SK-N-SH (cell line): ENCODE results near the gene NCAPH2. TPM values are rescaled to one million over a fixed set of nuclear protein-coding genes. Genes with fewer than 3 reads are reported as not detected.

Experiments
- CTCF ChIA-PET: fragments of 300-600, 350-600 bp; formaldehyde crosslinking; extraction: SDS; loops from one replicate; lab custom pipeline; 2021; lab: Yijun Ruan, JAX
- POLR2A ChIA-PET: fragments of 350-600 bp; sonication (Branson Sonifier 250); formaldehyde crosslinking; extraction: SDS; loops from one replicate; lab custom pipeline; 2020; ENCODE audit warnings: antibody characterized with exemption, inconsistent platforms; lab: Yijun Ruan, JAX
- DNase-seq: peaks from one replicate; pipeline ENCODE4 v3.0.0; 2012
- H2AFZ ChIP-seq: fragments of 200-600 bp; sonication (generic); 2 replicates; pipeline ENCODE4 v1.8.1; 2016; ENCODE audit warnings: antibody characterized with exemption, mild to moderate bottlenecking, low read depth
- H3F3A ChIP-seq: fragments of 200-600 bp; sonication (generic); replicated peaks from 2 replicates; pipeline ENCODE3; 2016; ENCODE audit warnings: antibody characterized with exemption, mild to moderate bottlenecking; ENCODE audit not compliant: insufficient read depth
- H3K27ac ChIP-seq, 2 experiments: fragments of 200-500 bp in 1 of 2; fragments of 200-600 bp in 1 of 2; sonication (Bioruptor generic) in 1 of 2; sonication (generic), shearing (Covaris generic) in 1 of 2; 2 replicates each; pipeline versions ENCODE4 v1.5.1 to v1.6.1; 2014 to 2016; ENCODE audit warnings: low read depth in 2 of 2, inconsistent platforms in 1 of 2, low read length in 1 of 2, mild to moderate bottlenecking in 1 of 2, mixed read lengths in 1 of 2
- H3K27me3 ChIP-seq: fragments of 200-600 bp; sonication (generic), shearing (Covaris generic); 2 replicates; pipeline ENCODE4 v1.6.1; 2016; ENCODE audit warnings: mixed run types; ENCODE audit not compliant: insufficient read depth
- H3K36me3 ChIP-seq, 2 experiments: fragments of 200-500 bp in 1 of 2; fragments of 200-600 bp in 1 of 2; sonication (Bioruptor generic) in 1 of 2; sonication (generic) in 1 of 2; replicated peaks in 1 of 2; 2 replicates each; pipeline versions ENCODE3 to v1.5.1; 2014 to 2016; ENCODE audit warnings: low read length in 1 of 2, mild to moderate bottlenecking in 1 of 2; ENCODE audit not compliant: insufficient read depth in 2 of 2, control insufficient read depth in 1 of 2
- H3K4me1 ChIP-seq, 2 experiments: fragments of 200-500 bp in 1 of 2; fragments of 200-600 bp in 1 of 2; sonication (Bioruptor generic) in 1 of 2; sonication (generic), shearing (Covaris generic) in 1 of 2; 2 replicates each; pipeline versions ENCODE4 v1.5.1 to v1.6.1; 2014 to 2016; ENCODE audit warnings: low read depth in 1 of 2, low read length in 1 of 2, mixed run types in 1 of 2; ENCODE audit not compliant: insufficient read depth in 2 of 2, control insufficient read depth in 1 of 2
- H3K4me2 ChIP-seq: fragments of 200-600 bp; sonication (generic), shearing (Covaris generic); 2 replicates; pipeline ENCODE4 v1.6.1; 2017; ENCODE audit warnings: mixed run types
- H3K4me3 ChIP-seq, 2 experiments: fragments of 200-500 bp in 1 of 2; fragments of 200-600 bp in 1 of 2; sonication (Bioruptor generic) in 1 of 2; sonication (generic), shearing (Covaris generic) in 1 of 2; 2 replicates each; pipeline versions ENCODE4 v1.5.1 to v1.8.1; 2014 to 2016; ENCODE audit warnings: low read depth in 2 of 2, inconsistent platforms in 1 of 2, low read length in 1 of 2, mild to moderate bottlenecking in 1 of 2, mixed read lengths in 1 of 2, moderate library complexity in 1 of 2
- H3K79me2 ChIP-seq: fragments of 200-600 bp; sonication (generic); 2 replicates; pipeline ENCODE4 v1.8.1; 2017; ENCODE audit warnings: mild to moderate bottlenecking; ENCODE audit not compliant: insufficient read depth
- H3K9ac ChIP-seq: fragments of 200-600 bp; sonication (generic); 2 replicates; pipeline ENCODE4 v1.6.1; 2017; ENCODE audit warnings: mixed run types
- H3K9me2 ChIP-seq: fragments of 200-600 bp; sonication (generic); 2 replicates; pipeline ENCODE4 v1.6.1; 2017; ENCODE audit warnings: mixed run types
- H3K9me3 ChIP-seq: fragments of 200-600 bp; sonication (generic); 2 replicates; pipeline ENCODE4 v1.6.1; 2017; ENCODE audit warnings: mixed run types, mild to moderate bottlenecking, moderate library complexity
- H4K20me1 ChIP-seq: fragments of 200-600 bp; sonication (generic); 2 replicates; pipeline ENCODE4 v1.6.1; 2017; ENCODE audit warnings: mild to moderate bottlenecking, mixed run types; ENCODE audit not compliant: insufficient read depth
- EZH2phosphoT487 ChIP-seq: fragments of 200-600 bp; sonication (generic); IDR thresholded peaks from 2 replicates; pipeline ENCODE4 v1.6.1; 2017; ENCODE audit warnings: low read depth, mixed run types, mild to moderate bottlenecking, antibody characterized with exemption, moderate library complexity, borderline replicate concordance
- FOSL2 ChIP-seq: IDR thresholded peaks from 2 replicates; pipeline ENCODE4 v1.4.0; 2012; ENCODE audit warnings: low read depth, mild to moderate bottlenecking, moderate library complexity, borderline replicate concordance
- FOXJ3 ChIP-seq: sonication (generic); formaldehyde crosslinking; IDR thresholded peaks from 2 replicates; pipeline ENCODE4 v1.5.1; 2020; ENCODE audit warnings: mild to moderate bottlenecking, missing genetic modification reagents
- GABPA ChIP-seq: IDR thresholded peaks from 2 replicates; pipeline ENCODE4 v1.4.0; 2012; ENCODE audit warnings: low read depth, mild to moderate bottlenecking
- MAX ChIP-seq: IDR thresholded peaks from 2 replicates; pipeline ENCODE4 v1.4.0; 2012; ENCODE audit warnings: low read depth
- MXI1 ChIP-seq: IDR thresholded peaks from 2 replicates; pipeline ENCODE4 v1.6.1; 2012; ENCODE audit warnings: mild to moderate bottlenecking, low read depth, low read length, improper control_type of control experiment
- POLR2AphosphoS5 ChIP-seq: IDR thresholded peaks from 2 replicates; pipeline ENCODE4 v1.6.1; 2012; ENCODE audit warnings: low read depth, low read length
- REST ChIP-seq: IDR thresholded peaks from 2 replicates; pipeline ENCODE4 v1.6.1; 2012; ENCODE audit warnings: mild to moderate bottlenecking, low read depth, low read length, moderate library complexity
- TCF12 ChIP-seq: IDR thresholded peaks from 2 replicates; pipeline ENCODE4 v1.4.0; 2012
- YY1 ChIP-seq: IDR thresholded peaks from 2 replicates; pipeline ENCODE4 v1.4.0; 2012; ENCODE audit warnings: low read depth, mild to moderate bottlenecking
- WGBS: methylation state at CpG from one replicate; pipeline ENCODE4 v1.1.6; 2017; ENCODE audit warnings: low lambda C conversion rate; 5-methylcytosine and 5-hydroxymethylcytosine counted together
- polyA plus RNA-seq, 3 experiments: library from polyadenylated mRNA; depleted of rRNA; stranded (reverse); fragments of >200 nt; gene quantifications; 2 replicates each; pipeline ENCODE4 v1.2.3, GENCODE V29; 2012
- TF ChIP-seq, protein P1 (sequence below): fragments of 150-350 bp; IDR thresholded peaks from 2 replicates; pipeline ENCODE4 v1.6.1; 2016; ENCODE audit warnings: mild to moderate bottlenecking, low read depth, low read length
- TF ChIP-seq, protein P2 (sequence below): IDR thresholded peaks from 2 replicates; pipeline ENCODE4; 2012
- TF ChIP-seq, protein P3 (sequence below): fragments of 150-350 bp; IDR thresholded peaks from 2 replicates; pipeline ENCODE4 v1.6.1; 2017; ENCODE audit warnings: antibody characterized with exemption, low read length, low read depth, borderline replicate concordance

NCAPH2 gene
- polyA plus RNA-seq, 1 of the 3 experiments (the other 2 are of a cell fraction) = 22.4 TPM

- TF ChIP-seq, protein P1, sequence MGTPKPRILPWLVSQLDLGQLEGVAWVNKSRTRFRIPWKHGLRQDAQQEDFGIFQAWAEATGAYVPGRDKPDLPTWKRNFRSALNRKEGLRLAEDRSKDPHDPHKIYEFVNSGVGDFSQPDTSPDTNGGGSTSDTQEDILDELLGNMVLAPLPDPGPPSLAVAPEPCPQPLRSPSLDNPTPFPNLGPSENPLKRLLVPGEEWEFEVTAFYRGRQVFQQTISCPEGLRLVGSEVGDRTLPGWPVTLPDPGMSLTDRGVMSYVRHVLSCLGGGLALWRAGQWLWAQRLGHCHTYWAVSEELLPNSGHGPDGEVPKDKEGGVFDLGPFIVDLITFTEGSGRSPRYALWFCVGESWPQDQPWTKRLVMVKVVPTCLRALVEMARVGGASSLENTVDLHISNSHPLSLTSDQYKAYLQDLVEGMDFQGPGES = no peak
- no peak for TF ChIP-seq GABPA
Observed at GRCh38 chr22:50500452-50500851, 7.6 kb upstream of the NCAPH2 start (continued).

GRCh38 chr22:50502096-50502495 is 5.9 kb upstream of the NCAPH2 start:
- Histone ChIP-seq H3K79me2 (peaks cover 21% of the 10 kb centered on the region), H3K4me3 (no peak overlapping the region), H3K4me2 (no peak overlapping the region), H3K9me3 (no peaks in the 10 kb centered on the region), H3F3A (peaks cover 8% of the 10 kb centered on the region), H3K9me2 (no peaks in the 10 kb centered on the region), H3K27ac (no peak overlapping the region)
- ChIA-PET POLR2A (no interaction called here), CTCF (no interaction called here)
- DNase-seq = no peak
- no peak for TF ChIP-seq POLR2AphosphoS5
- no peak for TF ChIP-seq TCF12
- TF ChIP-seq, protein P1 = no peak
- TF ChIP-seq MXI1 = no peak
- TF ChIP-seq, protein P2, sequence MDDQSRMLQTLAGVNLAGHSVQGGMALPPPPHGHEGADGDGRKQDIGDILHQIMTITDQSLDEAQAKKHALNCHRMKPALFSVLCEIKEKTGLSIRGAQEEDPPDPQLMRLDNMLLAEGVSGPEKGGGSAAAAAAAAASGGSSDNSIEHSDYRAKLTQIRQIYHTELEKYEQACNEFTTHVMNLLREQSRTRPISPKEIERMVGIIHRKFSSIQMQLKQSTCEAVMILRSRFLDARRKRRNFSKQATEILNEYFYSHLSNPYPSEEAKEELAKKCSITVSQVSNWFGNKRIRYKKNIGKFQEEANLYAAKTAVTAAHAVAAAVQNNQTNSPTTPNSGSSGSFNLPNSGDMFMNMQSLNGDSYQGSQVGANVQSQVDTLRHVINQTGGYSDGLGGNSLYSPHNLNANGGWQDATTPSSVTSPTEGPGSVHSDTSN = no peak
- no peak for TF ChIP-seq FOSL2
- TF ChIP-seq, all 33 proteins: peak for 0
- WGBS = 97% methylated on average over 5 of the region's 6 CpGs
- no peaks in the 10 kb centered on the region for H3K27me3 ChIP-seq
- H3K4me1 ChIP-seq = peaks cover 0 to 11% of the 10 kb centered on the region in 2 experiments; a peak in 1 of 4 replicates
- H3K36me3 ChIP-seq = peaks cover 0 to 18% of the 10 kb centered on the region in 2 experiments
- no peak overlapping the region for H3K9ac ChIP-seq
- no peaks in the 10 kb centered on the region for H4K20me1 ChIP-seq
- no peak overlapping the region for H2AFZ ChIP-seq

DNA sequence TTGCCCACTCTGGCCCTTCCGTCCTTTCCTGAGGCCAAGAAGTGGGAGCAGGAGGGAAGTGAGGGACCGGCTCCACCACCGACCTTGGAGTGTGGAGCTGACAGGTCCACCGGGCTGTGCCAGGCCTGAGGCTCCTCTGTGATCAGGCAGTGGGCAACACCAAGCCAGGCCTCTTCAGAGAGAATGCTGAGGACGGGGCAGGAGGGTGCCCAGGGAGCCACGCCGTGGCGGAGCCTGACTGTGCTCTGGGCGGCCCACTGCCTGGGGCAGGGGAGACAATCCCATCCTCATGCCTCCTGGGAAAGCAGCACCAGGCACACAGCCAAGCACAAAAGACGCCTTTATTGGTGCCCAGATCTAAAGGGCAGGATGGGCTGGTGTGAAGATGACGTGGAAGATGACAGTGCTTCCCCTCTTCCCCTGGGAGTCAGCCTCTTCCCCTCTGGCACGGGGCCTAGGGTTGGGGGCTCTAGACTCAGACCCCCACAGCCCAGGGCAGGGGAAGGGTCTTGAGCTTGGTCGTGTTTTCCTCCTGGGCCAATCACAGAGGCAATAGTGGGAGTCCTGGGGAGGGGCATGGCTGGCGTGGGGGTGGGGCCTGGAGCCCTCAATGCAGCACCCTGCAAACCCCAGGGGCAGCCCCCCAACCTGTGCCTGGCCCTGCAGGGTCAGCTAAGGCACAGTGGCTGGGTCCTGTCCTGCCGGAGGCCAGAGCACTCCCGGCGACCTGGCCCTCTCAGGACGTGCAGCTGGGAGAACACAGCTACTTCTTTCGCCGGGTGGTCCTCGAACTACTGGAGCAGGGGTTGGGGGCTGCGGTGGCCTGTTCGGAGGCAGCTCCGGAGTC is 5.2 kb upstream of the NCAPH2 start:
- H3K79me2 ChIP-seq = peaks cover 25% of the 10 kb centered on the region
- H3K4me1 ChIP-seq = peaks cover 0 to 11% of the 10 kb centered on the region in 2 experiments; a peak in 1 of 4 replicates
- H3K4me2 ChIP-seq = no peak overlapping the region
- H3K36me3 ChIP-seq = peaks cover 0 to 18% of the 10 kb centered on the region in 2 experiments
- no peaks in the 10 kb centered on the region for H3K27me3 ChIP-seq
- no peaks in the 10 kb centered on the region for H3K9me3 ChIP-seq
- no peak overlapping the region for H3K27ac ChIP-seq
- H4K20me1 ChIP-seq = no peaks in the 10 kb centered on the region
- H3K9me2 ChIP-seq = no peaks in the 10 kb centered on the region
- no peak overlapping the region for H3K9ac ChIP-seq
- peaks cover 8% of the 10 kb centered on the region for H3F3A ChIP-seq
- ChIA-PET POLR2A (no interaction called here), CTCF (no interaction called here)
- WGBS = 91% methylated on average over 8 of the region's 24 CpGs
- H3K4me3 ChIP-seq = no peak overlapping the region
- H2AFZ ChIP-seq = no peak overlapping the region
- no peak for DNase-seq
- TF ChIP-seq YY1 (no peak), REST (no peak), MAX (no peak), FOXJ3 (CRISPR knock-in tag) (no peak), EZH2phosphoT487 (no peak)
- TF ChIP-seq, protein P2 = no peak
- TF ChIP-seq, protein P3, sequence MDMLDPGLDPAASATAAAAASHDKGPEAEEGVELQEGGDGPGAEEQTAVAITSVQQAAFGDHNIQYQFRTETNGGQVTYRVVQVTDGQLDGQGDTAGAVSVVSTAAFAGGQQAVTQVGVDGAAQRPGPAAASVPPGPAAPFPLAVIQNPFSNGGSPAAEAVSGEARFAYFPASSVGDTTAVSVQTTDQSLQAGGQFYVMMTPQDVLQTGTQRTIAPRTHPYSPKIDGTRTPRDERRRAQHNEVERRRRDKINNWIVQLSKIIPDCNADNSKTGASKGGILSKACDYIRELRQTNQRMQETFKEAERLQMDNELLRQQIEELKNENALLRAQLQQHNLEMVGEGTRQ = no peak
